ENCODE measurements around the gene GPI.

The GPI gene

DNA sequence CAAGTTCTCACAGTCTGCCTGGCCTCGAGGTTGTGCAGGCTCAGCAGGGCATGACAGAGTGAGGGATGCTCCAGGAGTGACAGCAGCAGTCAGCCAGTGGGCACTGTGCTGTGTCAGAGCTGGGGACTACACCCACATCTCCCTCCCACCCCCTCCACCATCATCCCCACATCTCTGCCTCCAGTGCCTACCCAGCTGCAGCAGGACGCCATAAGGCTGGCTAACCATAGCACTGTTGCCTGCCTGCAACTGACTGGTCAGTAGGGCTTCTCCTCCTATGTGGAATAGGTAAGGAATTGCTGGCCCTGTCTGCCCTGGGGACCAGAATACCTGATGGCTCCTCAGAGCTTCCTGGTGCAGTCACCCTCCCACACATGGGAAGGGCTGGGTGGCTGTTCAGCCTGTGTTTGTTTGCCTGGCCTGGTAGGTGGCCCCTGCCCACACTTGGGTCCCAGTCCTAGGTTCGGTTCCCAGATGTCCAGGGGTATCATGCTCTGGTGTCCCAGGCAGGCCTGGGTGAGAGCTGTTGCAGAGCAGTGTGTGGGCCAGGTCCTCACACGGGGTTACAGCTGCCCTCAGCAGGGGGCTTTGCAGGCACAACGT lies 15.7 kb downstream of the GPI start:
- H3K4me3 ChIP-seq (replicated peaks; ENCODE audit: insufficient read depth, low read length): no peak overlapping the region
- no peak for TF ChIP-seq SPI1 (IDR thresholded peaks at IDR 0.05; ENCODE audit: borderline replicate concordance, low read depth)
- TF ChIP-seq GABPA (IDR thresholded peaks at IDR 0.05; ENCODE audit: low read depth): no peak
- TF ChIP-seq, protein P1, sequence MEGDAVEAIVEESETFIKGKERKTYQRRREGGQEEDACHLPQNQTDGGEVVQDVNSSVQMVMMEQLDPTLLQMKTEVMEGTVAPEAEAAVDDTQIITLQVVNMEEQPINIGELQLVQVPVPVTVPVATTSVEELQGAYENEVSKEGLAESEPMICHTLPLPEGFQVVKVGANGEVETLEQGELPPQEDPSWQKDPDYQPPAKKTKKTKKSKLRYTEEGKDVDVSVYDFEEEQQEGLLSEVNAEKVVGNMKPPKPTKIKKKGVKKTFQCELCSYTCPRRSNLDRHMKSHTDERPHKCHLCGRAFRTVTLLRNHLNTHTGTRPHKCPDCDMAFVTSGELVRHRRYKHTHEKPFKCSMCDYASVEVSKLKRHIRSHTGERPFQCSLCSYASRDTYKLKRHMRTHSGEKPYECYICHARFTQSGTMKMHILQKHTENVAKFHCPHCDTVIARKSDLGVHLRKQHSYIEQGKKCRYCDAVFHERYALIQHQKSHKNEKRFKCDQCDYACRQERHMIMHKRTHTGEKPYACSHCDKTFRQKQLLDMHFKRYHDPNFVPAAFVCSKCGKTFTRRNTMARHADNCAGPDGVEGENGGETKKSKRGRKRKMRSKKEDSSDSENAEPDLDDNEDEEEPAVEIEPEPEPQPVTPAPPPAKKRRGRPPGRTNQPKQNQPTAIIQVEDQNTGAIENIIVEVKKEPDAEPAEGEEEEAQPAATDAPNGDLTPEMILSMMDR (IDR thresholded peaks at IDR 0.05; ENCODE audit: insufficient read depth, low read length): no peak
- no peak for TF ChIP-seq POLR2AphosphoS5 (IDR thresholded peaks at IDR 0.05; ENCODE audit: low read depth)
- TF ChIP-seq, protein P2, sequence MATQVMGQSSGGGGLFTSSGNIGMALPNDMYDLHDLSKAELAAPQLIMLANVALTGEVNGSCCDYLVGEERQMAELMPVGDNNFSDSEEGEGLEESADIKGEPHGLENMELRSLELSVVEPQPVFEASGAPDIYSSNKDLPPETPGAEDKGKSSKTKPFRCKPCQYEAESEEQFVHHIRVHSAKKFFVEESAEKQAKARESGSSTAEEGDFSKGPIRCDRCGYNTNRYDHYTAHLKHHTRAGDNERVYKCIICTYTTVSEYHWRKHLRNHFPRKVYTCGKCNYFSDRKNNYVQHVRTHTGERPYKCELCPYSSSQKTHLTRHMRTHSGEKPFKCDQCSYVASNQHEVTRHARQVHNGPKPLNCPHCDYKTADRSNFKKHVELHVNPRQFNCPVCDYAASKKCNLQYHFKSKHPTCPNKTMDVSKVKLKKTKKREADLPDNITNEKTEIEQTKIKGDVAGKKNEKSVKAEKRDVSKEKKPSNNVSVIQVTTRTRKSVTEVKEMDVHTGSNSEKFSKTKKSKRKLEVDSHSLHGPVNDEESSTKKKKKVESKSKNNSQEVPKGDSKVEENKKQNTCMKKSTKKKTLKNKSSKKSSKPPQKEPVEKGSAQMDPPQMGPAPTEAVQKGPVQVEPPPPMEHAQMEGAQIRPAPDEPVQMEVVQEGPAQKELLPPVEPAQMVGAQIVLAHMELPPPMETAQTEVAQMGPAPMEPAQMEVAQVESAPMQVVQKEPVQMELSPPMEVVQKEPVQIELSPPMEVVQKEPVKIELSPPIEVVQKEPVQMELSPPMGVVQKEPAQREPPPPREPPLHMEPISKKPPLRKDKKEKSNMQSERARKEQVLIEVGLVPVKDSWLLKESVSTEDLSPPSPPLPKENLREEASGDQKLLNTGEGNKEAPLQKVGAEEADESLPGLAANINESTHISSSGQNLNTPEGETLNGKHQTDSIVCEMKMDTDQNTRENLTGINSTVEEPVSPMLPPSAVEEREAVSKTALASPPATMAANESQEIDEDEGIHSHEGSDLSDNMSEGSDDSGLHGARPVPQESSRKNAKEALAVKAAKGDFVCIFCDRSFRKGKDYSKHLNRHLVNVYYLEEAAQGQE (IDR thresholded peaks at IDR 0.05; ENCODE audit: insufficient replicate concordance, low read depth): no peak
- no peak overlapping the region for H3K27ac ChIP-seq (replicated peaks)
- no peak for DNase-seq (ENCODE audit: low read depth in 1 of 2, low spot score in 1 of 2)
- H3K27me3 ChIP-seq (ENCODE audit: insufficient read depth, poor library complexity, severe bottlenecking): no peaks in the 10 kb centered on the region

DNA sequence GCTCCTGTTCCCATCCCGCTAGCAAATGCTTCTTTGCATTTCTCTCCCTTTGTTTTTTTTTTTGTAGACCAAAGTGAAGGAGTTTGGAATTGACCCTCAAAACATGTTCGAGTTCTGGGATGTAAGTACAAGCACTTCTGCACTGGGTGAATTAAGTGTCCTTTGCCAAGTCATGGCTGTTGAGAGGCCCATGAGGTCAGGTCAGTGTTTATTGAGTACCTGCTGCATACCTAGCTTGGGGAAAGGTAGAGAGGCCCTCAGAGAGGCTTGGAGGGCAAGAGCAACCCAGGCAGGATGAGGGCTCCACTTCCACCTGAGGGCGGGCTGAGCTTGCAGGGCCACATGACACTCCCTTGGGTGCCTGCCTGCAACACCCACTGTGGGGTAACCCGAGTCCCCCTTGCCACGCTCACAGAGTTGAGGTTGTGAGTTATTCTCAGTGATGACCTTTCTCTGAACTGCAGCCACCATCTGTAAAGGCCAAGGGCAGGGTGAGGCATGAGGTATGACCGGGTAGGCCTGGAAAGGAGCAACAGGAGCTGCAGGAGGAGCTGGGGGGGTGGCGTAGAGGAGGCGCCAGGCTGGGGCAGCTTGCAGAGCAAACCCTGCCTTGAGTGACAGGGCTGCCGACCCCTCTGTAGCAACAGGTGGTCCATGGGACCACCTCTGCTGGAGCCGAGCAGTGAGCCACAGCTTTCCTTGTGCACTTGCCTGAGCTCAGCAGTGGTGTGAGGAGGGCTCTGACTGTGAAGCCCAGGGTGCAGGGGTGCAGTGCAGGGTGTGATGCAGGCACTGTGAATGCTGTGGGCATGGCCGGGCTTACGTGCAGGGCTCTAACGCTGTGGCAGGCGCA lies 16.6 kb downstream of the GPI start:
- no peaks in the 10 kb centered on the region for H3K27me3 ChIP-seq (ENCODE audit: insufficient read depth, poor library complexity, severe bottlenecking)
- no peak overlapping the region for H3K4me3 ChIP-seq (replicated peaks; ENCODE audit: insufficient read depth, low read length)
- no peak overlapping the region for H3K27ac ChIP-seq (replicated peaks)
- no peak for TF ChIP-seq SPI1 (IDR thresholded peaks at IDR 0.05; ENCODE audit: borderline replicate concordance, low read depth)
- no peak for TF ChIP-seq GABPA (IDR thresholded peaks at IDR 0.05; ENCODE audit: low read depth)
- TF ChIP-seq, protein P2 (IDR thresholded peaks at IDR 0.05; ENCODE audit: insufficient replicate concordance, low read depth): no peak
- TF ChIP-seq, protein P1 (IDR thresholded peaks at IDR 0.05; ENCODE audit: insufficient read depth, low read length): no peak
- no peak; the same call in 1 of the 2 replicates for TF ChIP-seq POLR2AphosphoS5 (IDR thresholded peaks at IDR 0.05; ENCODE audit: low read depth)
- DNase-seq (ENCODE audit: low read depth in 1 of 2, low spot score in 1 of 2): no peak

DNA sequence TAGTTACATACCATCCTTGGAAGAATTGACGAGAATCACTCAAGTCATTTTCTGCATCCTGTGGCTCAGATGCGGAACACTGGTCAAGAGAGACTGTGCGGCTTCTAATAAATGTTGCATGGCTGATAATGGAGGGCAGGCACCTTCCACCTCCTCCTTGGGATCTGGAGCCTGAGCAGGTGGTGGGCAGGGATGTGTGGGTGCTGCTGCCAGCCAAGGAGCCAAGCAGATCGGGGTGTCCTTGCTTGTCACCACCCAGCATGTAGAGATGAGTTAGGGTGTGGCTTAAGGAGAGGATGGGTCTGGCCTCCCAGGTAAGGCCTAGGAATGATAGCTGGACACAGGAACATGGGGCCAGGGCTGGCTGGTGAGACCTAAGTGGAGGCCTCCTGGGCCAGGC lies 17.5 kb downstream of the GPI start:
- Histone ChIP-seq H3K4me3 (replicated peaks; ENCODE audit: insufficient read depth, low read length) (no peak overlapping the region), H3K27me3 (ENCODE audit: insufficient read depth, poor library complexity, severe bottlenecking) (no peaks in the 10 kb centered on the region), H3K27ac (replicated peaks) (no peak overlapping the region)
- no peak for TF ChIP-seq SPI1 (IDR thresholded peaks at IDR 0.05; ENCODE audit: borderline replicate concordance, low read depth)
- TF ChIP-seq, protein P2 (IDR thresholded peaks at IDR 0.05; ENCODE audit: insufficient replicate concordance, low read depth): no peak
- TF ChIP-seq POLR2AphosphoS5 (IDR thresholded peaks at IDR 0.05; ENCODE audit: low read depth): no peak
- TF ChIP-seq, protein P1 (IDR thresholded peaks at IDR 0.05; ENCODE audit: insufficient read depth, low read length): no peak
- TF ChIP-seq GABPA (IDR thresholded peaks at IDR 0.05; ENCODE audit: low read depth): no peak
- DNase-seq (ENCODE audit: low read depth in 1 of 2, low spot score in 1 of 2): no peak
